Fibroblast of upper back skin (primary cell): Measurements from ENCODE around the gene SNCAIP.

ENCODE experiments used
- DNase-seq: peaks from one replicate; pipeline ENCODE4 v3.0.0-alpha.2; 2013

The SNCAIP gene

GRCh38 chr5:122430319-122430586 is 118.2 kb downstream of the SNCAIP start:
- no peak for DNase-seq

GRCh38 chr5:122431298-122431697 is 119.3 kb downstream of the SNCAIP start:
- no peak for DNase-seq

GRCh38 chr5:122434205-122434970 is 122.4 kb downstream of the SNCAIP start:
- no peak for DNase-seq

GRCh38 chr5:122435234-122435633 is 123.2 kb downstream of the SNCAIP start:
- no peak for DNase-seq

- DNase-seq: no peak
Observed at GRCh38 chr5:122435761-122436160, 123.7 kb downstream of the SNCAIP start.

- DNase-seq: no peak
Observed at GRCh38 chr5:122436615-122437014, 124.6 kb downstream of the SNCAIP start.

- DNase-seq: no peak
Observed at GRCh38 chr5:122439645-122440044, 127.6 kb downstream of the SNCAIP start.

- DNase-seq: no peak
Observed at GRCh38 chr5:122442938-122443337, 130.9 kb downstream of the SNCAIP start.

- no peak for DNase-seq
Observed at GRCh38 chr5:122444411-122444810, 132.4 kb downstream of the SNCAIP start.

GRCh38 chr5:122445070-122445469 is 133.0 kb downstream of the SNCAIP start:
- DNase-seq: no peak

GRCh38 chr5:122447072-122447471 is 135.0 kb downstream of the SNCAIP start:
- no peak for DNase-seq

- no peak for DNase-seq
Observed at GRCh38 chr5:122447879-122448278, 135.8 kb downstream of the SNCAIP start.

- DNase-seq: no peak
Observed at GRCh38 chr5:122454541-122454940, 142.5 kb downstream of the SNCAIP start.

GRCh38 chr5:122455939-122456338 is 143.9 kb downstream of the SNCAIP start:
- DNase-seq: no peak

- DNase-seq: no peak
Observed at GRCh38 chr5:122457178-122457826, 145.3 kb downstream of the SNCAIP start.

GRCh38 chr5:122458278-122458872 is 146.3 kb downstream of the SNCAIP start:
- DNase-seq: peak; percentile 17

GRCh38 chr5:122462486-122462885 is 150.4 kb downstream of the SNCAIP start:
- DNase-seq: no peak

- DNase-seq: peak; percentile 67
Observed at GRCh38 chr5:122463221-122463620, 151.2 kb downstream of the SNCAIP start.

- no peak for DNase-seq
Observed at GRCh38 chr5:122464191-122464590, 152.2 kb downstream of the SNCAIP start.

- peak; percentile 3 for DNase-seq
Observed at GRCh38 chr5:122465031-122465577, 153.1 kb downstream of the SNCAIP start.

- DNase-seq: no peak
Observed at GRCh38 chr5:122465994-122466393, 154.0 kb downstream of the SNCAIP start.

- no peak for DNase-seq
Observed at GRCh38 chr5:122468351-122469116, 156.5 kb downstream of the SNCAIP start.

GRCh38 chr5:122469384-122469919 is 157.4 kb downstream of the SNCAIP start:
- DNase-seq: no peak
